Calu3 (cell line): ENCODE data around the gene CCNQ. TPM values are rescaled to one million over a fixed set of nuclear protein-coding genes. Genes with fewer than 3 reads are reported as not detected.

Source experiments
- BruUV-seq: library from RNA; stranded (reverse); fragments of 400-500 nt; replicated peaks from 2 replicates; lab custom pipeline; 2021; lab: Mats Ljungman, UMichigan
- CTCF ChIA-PET: fragments of 300-600 bp; sonication (Branson Sonifier 250); formaldehyde crosslinking; loops from one replicate; lab custom pipeline; 2022; ENCODE audit warnings: antibody characterized with exemption; lab: Charles Lee
- DNase-seq: peaks from one replicate; pipeline ENCODE4 v3.0.0; 2022
- H3K27ac Mint-ChIP-seq: one replicate; pipeline ENCODE4 v1.8.0; 2022; ENCODE audit warnings: mixed read lengths; ENCODE audit not compliant: unreplicated experiment
- H3K27me3 Mint-ChIP-seq: one replicate; pipeline ENCODE4 v1.8.0; 2022; ENCODE audit warnings: mixed read lengths; ENCODE audit not compliant: unreplicated experiment
- H3K36me3 Mint-ChIP-seq: one replicate; pipeline ENCODE4 v1.8.0; 2022; ENCODE audit warnings: mild to moderate bottlenecking, moderate library complexity, mixed read lengths; ENCODE audit not compliant: insufficient read depth, unreplicated experiment
- H3K4me1 Mint-ChIP-seq: one replicate; pipeline ENCODE4 v1.8.0; 2022; ENCODE audit warnings: mild to moderate bottlenecking, low read depth, mixed read lengths; ENCODE audit not compliant: unreplicated experiment
- H3K4me3 Mint-ChIP-seq: one replicate; pipeline ENCODE4 v1.8.0; 2022; ENCODE audit warnings: mild to moderate bottlenecking, low read depth, moderate library complexity, mixed read lengths; ENCODE audit not compliant: unreplicated experiment
- H3K9me3 Mint-ChIP-seq: one replicate; pipeline ENCODE4 v1.8.0; 2022; ENCODE audit warnings: low read depth, mixed read lengths; ENCODE audit not compliant: unreplicated experiment
- intact Hi-C: fragments of 100-400 bp; cut with micrococcal nuclease; formaldehyde crosslinking; loops from one replicate; pipeline ENCODE4 v1.10.0; 2022; ENCODE audit not compliant: unreplicated experiment
- total RNA-seq: library from RNA; stranded (reverse); gene quantifications from 2 replicates; pipeline ENCODE4 v1.2.3, GENCODE V29; 2022
- TF ChIP-seq, protein P1 (sequence below): fragments of 200-600 bp; IDR thresholded peaks from one replicate; pipeline ENCODE4 v1.8.0; 2022; ENCODE audit warnings: antibody characterized with exemption; ENCODE audit not compliant: unreplicated experiment

The CCNQ gene
- total RNA-seq, 1 experiment from 2014 or later, result 18.9 TPM

DNA sequence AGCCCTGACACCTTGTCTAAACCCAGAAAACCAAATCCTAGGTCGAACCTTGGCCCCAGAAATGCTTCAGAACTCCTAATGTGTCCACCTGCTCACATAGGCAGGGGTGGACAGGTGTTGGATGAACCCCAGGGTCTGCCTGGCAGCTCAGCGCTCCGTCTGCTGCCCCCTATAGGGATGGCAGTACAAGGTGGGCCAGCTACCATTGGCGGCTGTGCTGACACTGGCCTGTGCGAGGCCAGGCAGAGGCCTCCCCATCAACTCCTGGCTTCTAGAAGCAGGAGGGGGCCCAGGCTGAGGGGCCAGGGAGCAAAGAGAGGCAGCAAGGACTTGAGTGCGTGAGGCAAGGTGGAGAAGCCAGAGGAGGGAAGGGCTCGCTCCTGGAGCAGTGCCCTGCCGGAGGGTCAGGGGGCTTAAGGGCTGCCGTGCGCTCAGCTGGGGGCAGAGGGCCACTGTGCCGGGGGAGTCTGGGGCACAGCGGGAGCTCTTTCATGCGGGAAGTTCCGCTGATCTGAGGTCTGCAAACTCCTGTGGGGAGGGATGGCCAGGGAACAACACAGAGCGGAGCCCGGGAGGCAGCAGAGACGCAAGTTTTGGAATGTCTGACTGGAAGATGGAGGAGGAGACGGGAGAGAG is 20.6 kb downstream of the CCNQ start:
- Mint-ChIP-seq H3K4me1 (no peaks in the 10 kb centered on the region), H3K27ac (no peak overlapping the region), H3K36me3 (no peaks in the 10 kb centered on the region), H3K27me3 (peaks cover 70% of the 10 kb centered on the region), H3K9me3 (no peaks in the 10 kb centered on the region), H3K4me3 (no peak overlapping the region)
- no peak for DNase-seq
- intact Hi-C loops, result no loop called here
- TF ChIP-seq, protein P1, sequence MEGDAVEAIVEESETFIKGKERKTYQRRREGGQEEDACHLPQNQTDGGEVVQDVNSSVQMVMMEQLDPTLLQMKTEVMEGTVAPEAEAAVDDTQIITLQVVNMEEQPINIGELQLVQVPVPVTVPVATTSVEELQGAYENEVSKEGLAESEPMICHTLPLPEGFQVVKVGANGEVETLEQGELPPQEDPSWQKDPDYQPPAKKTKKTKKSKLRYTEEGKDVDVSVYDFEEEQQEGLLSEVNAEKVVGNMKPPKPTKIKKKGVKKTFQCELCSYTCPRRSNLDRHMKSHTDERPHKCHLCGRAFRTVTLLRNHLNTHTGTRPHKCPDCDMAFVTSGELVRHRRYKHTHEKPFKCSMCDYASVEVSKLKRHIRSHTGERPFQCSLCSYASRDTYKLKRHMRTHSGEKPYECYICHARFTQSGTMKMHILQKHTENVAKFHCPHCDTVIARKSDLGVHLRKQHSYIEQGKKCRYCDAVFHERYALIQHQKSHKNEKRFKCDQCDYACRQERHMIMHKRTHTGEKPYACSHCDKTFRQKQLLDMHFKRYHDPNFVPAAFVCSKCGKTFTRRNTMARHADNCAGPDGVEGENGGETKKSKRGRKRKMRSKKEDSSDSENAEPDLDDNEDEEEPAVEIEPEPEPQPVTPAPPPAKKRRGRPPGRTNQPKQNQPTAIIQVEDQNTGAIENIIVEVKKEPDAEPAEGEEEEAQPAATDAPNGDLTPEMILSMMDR, result no peak
- CTCF ChIA-PET, result no interaction called here
- BruUV-seq, result no TSS peak

DNA sequence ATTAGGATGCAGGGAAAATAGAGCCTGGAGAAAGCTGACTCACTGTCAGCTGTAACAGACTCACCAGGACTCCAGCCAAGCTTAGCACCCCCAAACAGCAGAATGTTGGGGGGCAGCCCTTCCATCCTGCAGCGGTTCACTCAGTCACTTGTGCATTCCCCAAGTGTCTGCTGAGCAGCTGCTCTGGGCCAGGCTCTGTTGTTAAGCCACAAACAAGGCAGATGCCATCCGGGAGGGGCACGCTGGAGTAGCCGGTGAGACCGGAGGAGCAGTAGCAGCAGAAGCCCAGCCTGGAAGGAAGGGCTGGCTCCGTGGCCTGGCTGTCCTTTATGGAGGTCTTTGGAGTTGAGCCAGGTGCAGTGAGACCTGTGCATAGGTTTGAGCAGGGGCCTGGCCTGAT is 22.0 kb downstream of the CCNQ start:
- no TSS peak for BruUV-seq

DNA sequence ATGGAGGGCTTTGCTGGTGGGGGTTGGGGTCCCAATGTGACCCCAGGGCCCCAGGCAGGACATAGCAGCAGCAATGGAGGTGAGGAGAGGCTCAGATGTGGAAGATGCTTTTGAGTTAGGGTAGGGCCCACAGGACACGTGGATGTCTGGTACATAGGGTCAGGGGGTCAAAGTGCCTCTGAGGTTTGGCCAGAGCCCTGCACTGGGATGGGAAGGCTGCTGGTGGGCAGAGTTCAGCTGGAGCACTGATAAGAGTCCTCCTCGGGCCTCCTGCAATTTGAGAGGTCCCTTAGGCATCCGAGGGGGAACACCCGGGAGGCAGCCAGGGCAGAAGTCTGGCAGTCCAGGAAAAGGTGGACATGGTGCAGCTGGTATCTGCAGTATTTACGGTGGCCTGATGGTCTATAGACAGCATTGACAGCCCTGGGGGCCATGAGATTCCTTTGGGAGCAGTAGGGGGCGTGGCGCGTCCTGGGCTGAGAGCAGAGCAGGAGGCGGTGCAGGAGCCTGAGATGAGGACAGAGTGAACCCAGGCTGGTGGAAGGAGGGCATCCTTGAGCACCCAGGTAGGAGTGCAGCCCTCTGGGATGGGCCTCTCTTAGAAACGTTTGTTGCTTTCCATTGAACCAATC is 22.6 kb downstream of the CCNQ start:
- Mint-ChIP-seq H3K27ac (no peak overlapping the region), H3K36me3 (no peaks in the 10 kb centered on the region), H3K9me3 (no peaks in the 10 kb centered on the region), H3K4me1 (no peaks in the 10 kb centered on the region), H3K27me3 (peaks cover 78% of the 10 kb centered on the region), H3K4me3 (no peak overlapping the region)
- no peak for DNase-seq
- CTCF ChIA-PET, result no interaction called here
- no TSS peak for BruUV-seq
- intact Hi-C loops, result no loop called here
- TF ChIP-seq, protein P1, result no peak

More for the DNA sequence above, 22.0 kb downstream of the CCNQ start:
- Mint-ChIP-seq H3K9me3 (no peaks in the 10 kb centered on the region), H3K36me3 (no peaks in the 10 kb centered on the region), H3K4me3 (no peak overlapping the region), H3K4me1 (no peaks in the 10 kb centered on the region), H3K27ac (no peak overlapping the region), H3K27me3 (peaks cover 72% of the 10 kb centered on the region)
- intact Hi-C loops, result no loop called here
- no peak for DNase-seq
- CTCF ChIA-PET, result interaction anchor here (0.5 kb wide), 1 partner anchor 42 kb away, joined by 3 read pairs; no protein-coding TSS in a partner anchor
- TF ChIP-seq, protein P1, result no peak

DNA sequence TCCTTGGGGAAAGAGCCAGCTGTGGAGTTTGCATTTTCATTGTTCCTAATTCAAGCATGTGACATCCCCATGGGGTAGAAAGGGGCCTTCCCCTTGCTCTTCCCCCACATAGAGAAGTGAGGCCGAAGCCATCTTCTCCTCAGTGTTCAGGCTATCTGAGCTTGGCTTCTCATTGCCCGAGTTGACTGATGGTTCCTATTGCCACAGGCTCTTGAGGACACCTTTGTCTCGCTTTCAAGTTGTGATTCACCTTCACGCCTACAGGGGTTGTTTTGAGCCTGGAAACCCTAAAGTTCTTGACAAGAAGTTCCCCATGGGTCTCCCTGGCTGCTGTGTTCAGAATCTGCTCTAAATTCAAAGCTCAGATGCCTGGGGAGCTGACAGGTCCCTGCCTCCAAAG is 25.0 kb downstream of the CCNQ start:
- Mint-ChIP-seq H3K27ac (no peak overlapping the region), H3K27me3 (peaks cover 81% of the 10 kb centered on the region), H3K4me3 (no peak overlapping the region), H3K36me3 (no peaks in the 10 kb centered on the region), H3K4me1 (no peaks in the 10 kb centered on the region), H3K9me3 (no peaks in the 10 kb centered on the region)
- CTCF ChIA-PET, result no interaction called here
- intact Hi-C loops, result no loop called here
- TF ChIP-seq, protein P1, result no peak
- DNase-seq, result no peak
- no TSS peak for BruUV-seq
